GM12892 (cell line): ENCODE results near the gene ENDOU.

Experiments
- DNase-seq: peaks from one replicate; pipeline ENCODE4 v3.0.0; 2011; ENCODE audit not compliant: insufficient read length
- FAIRE-seq: peaks from 2 replicates; lab custom pipeline; 2011; peaks lifted over from hg19 to GRCh38; lab: Jason Lieb, UNC
- POLR2A ChIP-seq: IDR thresholded peaks from 2 replicates; pipeline ENCODE4 v1.6.1; 2011; ENCODE audit warnings: low read depth, low read length, control low read depth
- POLR2AphosphoS5 ChIP-seq: IDR thresholded peaks from 2 replicates; pipeline ENCODE4 v1.6.1; 2011; ENCODE audit warnings: low read depth, low read length, control low read depth
- TAF1 ChIP-seq: IDR thresholded peaks from 2 replicates; pipeline ENCODE4 v1.6.1; 2011; ENCODE audit warnings: low read depth, mild to moderate bottlenecking, control low read depth, low read length, borderline replicate concordance

The ENDOU gene

GRCh38 chr12:47754126-47754525, 28.8 kb upstream of the ENDOU start:
- no peak for DNase-seq
- FAIRE-seq = no peak
- TF ChIP-seq POLR2AphosphoS5 (no peak), TAF1 (no peak), POLR2A (no peak)

GRCh38 chr12:47753021-47754001, 28.0 kb upstream of the ENDOU start:
- TF ChIP-seq POLR2AphosphoS5 (no peak), TAF1 (no peak), POLR2A (no peak)
- FAIRE-seq = no peak
- DNase-seq = no peak

- DNase-seq = no peak
- no peak for FAIRE-seq
- no peak for TF ChIP-seq TAF1
- no peak for TF ChIP-seq POLR2AphosphoS5
- TF ChIP-seq POLR2A = no peak
Measured at GRCh38 chr12:47752552-47752951, 27.3 kb upstream of the ENDOU start.

- TF ChIP-seq POLR2AphosphoS5 (no peak), POLR2A (no peak), TAF1 (no peak)
- DNase-seq = no peak
- no peak for FAIRE-seq
Measured at GRCh38 chr12:47752121-47752520, 26.8 kb upstream of the ENDOU start.

GRCh38 chr12:47751561-47751960, 26.3 kb upstream of the ENDOU start:
- DNase-seq (no peak), FAIRE-seq (no peak)
- TF ChIP-seq POLR2AphosphoS5 = no peak
- no peak for TF ChIP-seq POLR2A
- no peak for TF ChIP-seq TAF1

- no peak for FAIRE-seq
- DNase-seq = no peak
- TF ChIP-seq TAF1 (no peak), POLR2A (no peak)
Measured at GRCh38 chr12:47750916-47751470, 25.7 kb upstream of the ENDOU start.

- FAIRE-seq (no peak), DNase-seq (no peak)
- no peak for TF ChIP-seq POLR2AphosphoS5
- no peak for TF ChIP-seq POLR2A
- no peak for TF ChIP-seq TAF1
Measured at GRCh38 chr12:47750229-47750798, 25.0 kb upstream of the ENDOU start.

GRCh38 chr12:47748899-47749298, 23.6 kb upstream of the ENDOU start:
- FAIRE-seq = no peak
- DNase-seq = no peak
- TF ChIP-seq TAF1 = no peak
- no peak for TF ChIP-seq POLR2AphosphoS5
- TF ChIP-seq POLR2A = no peak

GRCh38 chr12:47748507-47748828, 23.2 kb upstream of the ENDOU start:
- TF ChIP-seq TAF1 (no peak), POLR2AphosphoS5 (no peak), POLR2A (no peak)
- FAIRE-seq = no peak
- DNase-seq = no peak

- DNase-seq = no peak
- no peak for FAIRE-seq
- TF ChIP-seq POLR2A (no peak), POLR2AphosphoS5 (no peak), TAF1 (no peak)
Measured at GRCh38 chr12:47747596-47748506, 22.6 kb upstream of the ENDOU start.

GRCh38 chr12:47747126-47747525, 21.8 kb upstream of the ENDOU start:
- no peak for DNase-seq

More at GRCh38 chr12:47747126-47747525, 21.8 kb upstream of the ENDOU start:
- TF ChIP-seq POLR2AphosphoS5 (no peak), POLR2A (no peak), TAF1 (no peak)
- no peak for FAIRE-seq
